Measurements from ENCODE around the gene PITPNB. TPM values are rescaled to one million over a fixed set of nuclear protein-coding genes. Genes with fewer than 3 reads are reported as not detected.
A peak's percentile ranks its signal among the peaks of the same experiment; 100 is the strongest.

PITPNB gene
- total and polyA plus RNA-seq, 8 donors = 51.1 to 79.3 (median 71.2) TPM

DNA sequence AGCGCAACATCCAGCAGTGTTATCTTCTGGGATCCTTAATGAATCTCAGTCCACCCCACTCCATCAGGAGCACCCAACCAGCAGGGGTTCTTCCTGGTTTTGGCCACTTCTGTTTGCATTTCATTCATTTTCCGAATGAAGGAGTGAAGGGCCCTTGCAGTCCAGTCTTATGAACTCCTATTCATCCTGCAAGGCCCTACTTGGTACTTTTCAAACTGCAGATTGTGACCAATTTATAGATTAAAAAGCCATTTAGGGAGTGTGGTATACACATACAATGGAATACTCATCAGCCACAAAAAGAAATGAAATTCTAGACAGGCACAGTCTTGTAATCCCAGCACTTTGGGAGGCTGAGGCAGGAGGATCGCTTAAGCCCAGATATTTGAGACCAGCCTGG, 107.3 kb downstream of the PITPNB start:
- no peaks in the 10 kb centered on the region for H3K27me3 ChIP-seq
- peaks cover 7% of the 10 kb centered on the region in 2 donors for H3K4me1 ChIP-seq
- intact Hi-C loops (cut with DNase I) = no loop called here
- TF ChIP-seq, protein P1, sequence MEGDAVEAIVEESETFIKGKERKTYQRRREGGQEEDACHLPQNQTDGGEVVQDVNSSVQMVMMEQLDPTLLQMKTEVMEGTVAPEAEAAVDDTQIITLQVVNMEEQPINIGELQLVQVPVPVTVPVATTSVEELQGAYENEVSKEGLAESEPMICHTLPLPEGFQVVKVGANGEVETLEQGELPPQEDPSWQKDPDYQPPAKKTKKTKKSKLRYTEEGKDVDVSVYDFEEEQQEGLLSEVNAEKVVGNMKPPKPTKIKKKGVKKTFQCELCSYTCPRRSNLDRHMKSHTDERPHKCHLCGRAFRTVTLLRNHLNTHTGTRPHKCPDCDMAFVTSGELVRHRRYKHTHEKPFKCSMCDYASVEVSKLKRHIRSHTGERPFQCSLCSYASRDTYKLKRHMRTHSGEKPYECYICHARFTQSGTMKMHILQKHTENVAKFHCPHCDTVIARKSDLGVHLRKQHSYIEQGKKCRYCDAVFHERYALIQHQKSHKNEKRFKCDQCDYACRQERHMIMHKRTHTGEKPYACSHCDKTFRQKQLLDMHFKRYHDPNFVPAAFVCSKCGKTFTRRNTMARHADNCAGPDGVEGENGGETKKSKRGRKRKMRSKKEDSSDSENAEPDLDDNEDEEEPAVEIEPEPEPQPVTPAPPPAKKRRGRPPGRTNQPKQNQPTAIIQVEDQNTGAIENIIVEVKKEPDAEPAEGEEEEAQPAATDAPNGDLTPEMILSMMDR (IDR thresholded peaks at IDR 0.05) = no peak
- H3K36me3 ChIP-seq = no peaks in the 10 kb centered on the region
- ATAC-seq (no peak), DNase-seq (no peak)
- H3K27ac ChIP-seq = no peak overlapping the region
- H3K9me3 ChIP-seq = no peaks in the 10 kb centered on the region
- no peak overlapping the region for H3K4me3 ChIP-seq

- DNase-seq (peak in 3 of 4 donors; percentile 47 to 71 (median 57)), ATAC-seq (peak; percentile 70)
- Histone ChIP-seq H3K4me1 (peaks cover 7% of the 10 kb centered on the region in 2 donors), H3K27me3 (no peaks in the 10 kb centered on the region), H3K4me3 (no peak overlapping the region), H3K9me3 (no peaks in the 10 kb centered on the region), H3K27ac (no peak overlapping the region), H3K36me3 (no peaks in the 10 kb centered on the region)
- TF ChIP-seq, protein P1 (IDR thresholded peaks at IDR 0.05) = no peak
- intact Hi-C loops (cut with DNase I) = no loop called here
Measured at GRCh38 chr22:27810609-27811151, 108.4 kb downstream of the PITPNB start.

- DNase-seq = no peak
- Histone ChIP-seq H3K4me3 (no peak overlapping the region), H3K27me3 (peaks cover 0 to 3% of the 10 kb centered on the region in 2 donors), H3K27ac (no peak overlapping the region), H3K9me3 (no peaks in the 10 kb centered on the region), H3K4me1 (peaks cover 7% of the 10 kb centered on the region in 2 donors), H3K36me3 (no peaks in the 10 kb centered on the region)
- intact Hi-C loops (cut with DNase I) = loop anchor here in 1 of 2 donors (10.0 kb wide), 1 partner anchor 405 kb away; no protein-coding TSS in a partner anchor
- TF ChIP-seq, protein P1 (IDR thresholded peaks at IDR 0.05) = no peak
- ATAC-seq = peak; percentile 5
Measured at GRCh38 chr22:27809700-27810608, 109.1 kb downstream of the PITPNB start.

DNA sequence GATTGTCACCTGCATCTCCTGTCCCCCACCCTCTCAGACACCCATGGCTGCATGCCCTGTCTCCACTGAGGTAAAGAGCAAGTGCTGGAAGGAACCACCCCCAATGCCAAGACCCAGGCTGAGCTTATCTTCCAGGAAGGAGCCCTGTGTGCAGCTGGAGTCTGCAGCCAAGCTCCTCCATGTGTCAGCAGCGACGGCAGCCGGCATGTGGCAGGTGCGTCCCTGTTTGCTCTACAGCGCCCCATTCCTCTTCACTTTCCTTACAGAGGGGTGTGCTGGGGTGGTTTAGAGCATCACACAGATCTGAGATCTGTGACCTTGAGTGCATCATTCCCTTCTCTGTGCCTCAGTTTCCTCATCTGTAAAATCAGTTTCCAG, 109.8 kb downstream of the PITPNB start:
- intact Hi-C loops (cut with DNase I) = loop anchor here in 1 of 2 donors (10.0 kb wide), 1 partner anchor 404 kb away; no protein-coding TSS in a partner anchor
- Histone ChIP-seq H3K4me3 (no peak overlapping the region), H3K4me1 (peaks cover 7% of the 10 kb centered on the region in 2 donors), H3K27me3 (peaks cover 0 to 10% of the 10 kb centered on the region in 2 donors), H3K36me3 (no peaks in the 10 kb centered on the region), H3K9me3 (no peaks in the 10 kb centered on the region), H3K27ac (no peak overlapping the region)
- DNase-seq (no peak), ATAC-seq (no peak)
- TF ChIP-seq, protein P1 (IDR thresholded peaks at IDR 0.05) = no peak

All from left lung (tissue), 10 donors.